GM13976 (cell line): ENCODE measurements around the gene ITPR3.

Experiments
- DNase-seq: peaks from one replicate; pipeline ENCODE4 v3.0.0; 2012; ENCODE audit warnings: low spot score
- CTCF ChIP-seq: IDR thresholded peaks from 2 replicates; pipeline ENCODE4 v1.5.1; 2012; ENCODE audit warnings: borderline replicate concordance, mild to moderate bottlenecking; ENCODE audit not compliant: insufficient read depth; ENCODE audit errors: extremely low read depth, missing control alignments, control extremely low read depth
- in situ Hi-C: fragments of 300-500 bp; cut with MboI; formaldehyde crosslinking; loops from one replicate; pipeline ENCODE4 v1.12.0; 2022; ENCODE audit warnings: low sequenced_read_pairs, mixed read lengths, inconsistent platforms; ENCODE audit not compliant: unreplicated experiment

The ITPR3 gene

GRCh38 chr6:33733709-33734007, 112.5 kb downstream of the ITPR3 start:
- no peak for DNase-seq
- in situ Hi-C loops: no loop called here
- TF ChIP-seq CTCF: no peak

GRCh38 chr6:33735216-33735615, 114.1 kb downstream of the ITPR3 start:
- in situ Hi-C loops: no loop called here
- DNase-seq: no peak
- TF ChIP-seq CTCF: no peak

- in situ Hi-C loops: no loop called here
- TF ChIP-seq CTCF: no peak
- DNase-seq: no peak
These were observed 116.3 kb downstream of the ITPR3 start for GRCh38 chr6:33737267-33738026.

- in situ Hi-C loops: no loop called here
- no peak for TF ChIP-seq CTCF
- no peak for DNase-seq
These were observed 117.0 kb downstream of the ITPR3 start for GRCh38 chr6:33738153-33738552.

- TF ChIP-seq CTCF: no peak
- no peak for DNase-seq
- in situ Hi-C loops: no loop called here
These were observed 117.8 kb downstream of the ITPR3 start for GRCh38 chr6:33738879-33739278.

- no peak for TF ChIP-seq CTCF
- in situ Hi-C loops: no loop called here
- no peak for DNase-seq
These were observed 118.4 kb downstream of the ITPR3 start for GRCh38 chr6:33739571-33739970.
